ENCODE results near the gene EFCAB5.
A peak's percentile ranks its signal among the peaks of the same experiment; 100 is the strongest.

Gene EFCAB5

DNA sequence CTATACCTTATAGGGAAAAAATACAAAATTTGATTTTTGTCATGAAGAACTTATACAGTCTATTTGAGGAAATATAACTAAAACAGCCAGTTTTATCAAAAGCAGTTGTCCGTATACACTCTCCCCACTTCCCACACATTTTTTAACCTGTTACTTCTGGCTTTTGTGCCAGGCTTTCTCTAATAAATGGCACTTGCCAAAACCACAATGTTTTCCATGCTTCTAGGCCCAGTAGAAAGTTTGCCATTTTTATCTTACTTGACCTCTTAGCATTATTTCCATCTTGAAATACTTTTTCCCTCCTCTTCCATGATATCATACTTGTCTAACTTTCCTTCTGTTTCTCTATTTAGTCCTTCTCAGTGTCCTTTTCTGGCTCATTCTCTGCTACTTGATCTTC is 38.8 kb downstream of the EFCAB5 start:
- no peak overlapping the region for H3K27ac ChIP-seq
- H3K27me3 ChIP-seq (ENCODE audit: insufficient read depth, low read depth) = no peaks in the 10 kb centered on the region

DNA sequence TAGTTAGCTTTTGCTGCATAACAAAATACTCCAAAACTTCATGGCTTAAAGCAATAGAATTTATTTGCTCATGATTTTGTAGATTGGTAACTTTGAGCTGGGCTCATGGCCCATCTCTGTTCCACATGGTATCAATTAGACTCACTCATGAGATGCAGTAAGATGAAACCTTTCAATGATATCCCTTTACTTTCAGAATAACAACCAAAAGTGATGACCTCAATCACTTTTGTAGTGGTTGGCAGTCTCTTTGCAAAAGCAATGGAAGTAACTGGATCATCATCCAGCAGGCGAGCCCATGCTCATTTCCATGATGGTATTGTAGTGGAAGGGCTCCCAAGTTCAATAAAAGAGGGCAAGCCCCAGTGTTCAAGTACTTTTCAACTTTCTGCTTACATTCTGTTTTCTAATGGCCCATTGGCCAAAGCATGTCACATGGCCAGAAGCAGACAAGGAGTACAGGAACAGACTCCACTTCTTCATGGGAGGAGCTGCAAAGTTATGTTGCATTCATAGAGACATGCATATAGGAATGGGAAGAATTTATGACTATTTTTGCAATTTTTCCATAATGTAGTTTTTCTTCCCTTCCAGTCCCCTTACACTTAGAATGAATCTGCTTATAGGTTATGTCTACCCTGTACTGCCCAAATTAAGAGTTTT is 41.7 kb downstream of the EFCAB5 start:
- Histone ChIP-seq H3K79me2 (ENCODE audit: insufficient read depth, low read depth) (no peaks in the 10 kb centered on the region), H3K4me3 (IDR thresholded peaks at IDR 0.05; ENCODE audit: insufficient read depth, low read depth, low read length) (no peak overlapping the region), H4K20me1 (ENCODE audit: insufficient read depth) (no peaks in the 10 kb centered on the region), H3K4me2 (no peak overlapping the region), H2AFZ (ENCODE audit: low read depth) (no peak overlapping the region), H3K27me3 (ENCODE audit: insufficient read depth, low read depth) (no peaks in the 10 kb centered on the region), H3K4me1 (ENCODE audit: low read depth, poor library complexity, severe bottlenecking) (no peaks in the 10 kb centered on the region), H3K36me3 (ENCODE audit: insufficient read depth) (no peaks in the 10 kb centered on the region), H3K27ac (no peak overlapping the region), H3K9ac (no peak overlapping the region)
- no peak for TF ChIP-seq CTCF (conservative IDR thresholded peaks at IDR 0.05; ENCODE audit: low read depth, low read length)

More for the DNA sequence above, 38.8 kb downstream of the EFCAB5 start:
- no peak overlapping the region for H3K4me2 ChIP-seq
- H4K20me1 ChIP-seq (ENCODE audit: insufficient read depth) = no peaks in the 10 kb centered on the region
- H3K4me3 ChIP-seq (IDR thresholded peaks at IDR 0.05; ENCODE audit: insufficient read depth, low read depth, low read length) = no peak overlapping the region
- no peak overlapping the region for H2AFZ ChIP-seq (ENCODE audit: low read depth)
- no peak for TF ChIP-seq CTCF (conservative IDR thresholded peaks at IDR 0.05; ENCODE audit: low read depth, low read length)
- no peaks in the 10 kb centered on the region for H3K36me3 ChIP-seq (ENCODE audit: insufficient read depth)
- no peaks in the 10 kb centered on the region for H3K79me2 ChIP-seq (ENCODE audit: insufficient read depth, low read depth)
- no peak overlapping the region for H3K9ac ChIP-seq
- no peaks in the 10 kb centered on the region for H3K4me1 ChIP-seq (ENCODE audit: low read depth, poor library complexity, severe bottlenecking)

DNA sequence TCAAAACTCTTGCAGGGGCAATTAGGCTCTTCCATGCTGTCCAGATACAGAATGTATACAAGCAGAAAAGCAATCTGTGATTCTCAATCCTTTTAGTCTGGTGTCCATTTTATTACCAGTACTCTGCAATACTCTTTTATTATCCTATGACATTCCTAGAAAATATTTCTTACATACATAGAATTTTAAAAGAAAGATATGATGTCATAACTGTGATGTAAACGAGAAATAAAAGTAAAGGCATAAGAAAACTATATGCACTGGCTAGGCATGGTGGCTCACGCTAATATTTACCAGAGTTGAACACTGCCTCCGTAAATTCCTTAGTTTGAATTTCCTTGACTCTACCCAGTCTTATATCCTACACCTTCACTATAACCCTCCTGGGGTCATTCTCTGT is 55.0 kb downstream of the EFCAB5 start:
- no peaks in the 10 kb centered on the region for H3K79me2 ChIP-seq (ENCODE audit: insufficient read depth, low read depth)
- H3K4me1 ChIP-seq (ENCODE audit: low read depth, poor library complexity, severe bottlenecking) = no peaks in the 10 kb centered on the region
- no peaks in the 10 kb centered on the region for H3K36me3 ChIP-seq (ENCODE audit: insufficient read depth)
- no peaks in the 10 kb centered on the region for H3K27me3 ChIP-seq (ENCODE audit: insufficient read depth, low read depth)
- no peaks in the 10 kb centered on the region for H4K20me1 ChIP-seq (ENCODE audit: insufficient read depth)
- H3K4me2 ChIP-seq = no peak overlapping the region
- H2AFZ ChIP-seq (ENCODE audit: low read depth) = no peak overlapping the region
- H3K4me3 ChIP-seq (IDR thresholded peaks at IDR 0.05; ENCODE audit: insufficient read depth, low read depth, low read length) = no peak overlapping the region
- H3K9ac ChIP-seq = no peak overlapping the region
- TF ChIP-seq CTCF (conservative IDR thresholded peaks at IDR 0.05; ENCODE audit: low read depth, low read length) = no peak
- H3K27ac ChIP-seq = no peak overlapping the region

- H3K4me3 ChIP-seq (IDR thresholded peaks at IDR 0.05; ENCODE audit: insufficient read depth, low read depth, low read length) = no peak overlapping the region
- H3K36me3 ChIP-seq (ENCODE audit: insufficient read depth) = no peaks in the 10 kb centered on the region
- TF ChIP-seq CTCF (conservative IDR thresholded peaks at IDR 0.05; ENCODE audit: low read depth, low read length) = no peak
- no peaks in the 10 kb centered on the region for H3K79me2 ChIP-seq (ENCODE audit: insufficient read depth, low read depth)
- H3K4me2 ChIP-seq = peak overlapping the region; percentile 6; the same call in 1 of the 2 replicates
- no peaks in the 10 kb centered on the region for H3K4me1 ChIP-seq (ENCODE audit: low read depth, poor library complexity, severe bottlenecking)
- H3K27me3 ChIP-seq (ENCODE audit: insufficient read depth, low read depth) = no peaks in the 10 kb centered on the region
- H2AFZ ChIP-seq (ENCODE audit: low read depth) = peak overlapping the region; percentile 3; the same call in 1 of the 2 replicates
- no peak overlapping the region for H3K9ac ChIP-seq
- no peaks in the 10 kb centered on the region for H4K20me1 ChIP-seq (ENCODE audit: insufficient read depth)
- H3K27ac ChIP-seq = no peak overlapping the region
Measured at GRCh38 chr17:30000001-30000754, 58.7 kb downstream of the EFCAB5 start.
